Choroid plexus epithelial cell (primary cell): ENCODE data around the gene SECTM1.

Experiments used
- DNase-seq: peaks from one replicate; pipeline ENCODE4 v3.0.0-alpha.2; 2010; ENCODE audit warnings: low read depth
- H3K4me3 ChIP-seq: 2 replicates; pipeline ENCODE4 v1.5.1; 2011; ENCODE audit warnings: low read depth, mild to moderate bottlenecking, control low read depth, low read length, moderate library complexity
- TF ChIP-seq, protein P1 (sequence below): conservative IDR thresholded peaks from 2 replicates; pipeline ENCODE4 v1.5.1; 2011; ENCODE audit warnings: low read depth, mild to moderate bottlenecking, control low read depth, inconsistent platforms, low read length, moderate library complexity

SECTM1 gene

GRCh38 chr17:82302991-82303943, 30.3 kb downstream of the SECTM1 start:
- no peak for DNase-seq
- no peak overlapping the region for H3K4me3 ChIP-seq
- TF ChIP-seq, protein P1, sequence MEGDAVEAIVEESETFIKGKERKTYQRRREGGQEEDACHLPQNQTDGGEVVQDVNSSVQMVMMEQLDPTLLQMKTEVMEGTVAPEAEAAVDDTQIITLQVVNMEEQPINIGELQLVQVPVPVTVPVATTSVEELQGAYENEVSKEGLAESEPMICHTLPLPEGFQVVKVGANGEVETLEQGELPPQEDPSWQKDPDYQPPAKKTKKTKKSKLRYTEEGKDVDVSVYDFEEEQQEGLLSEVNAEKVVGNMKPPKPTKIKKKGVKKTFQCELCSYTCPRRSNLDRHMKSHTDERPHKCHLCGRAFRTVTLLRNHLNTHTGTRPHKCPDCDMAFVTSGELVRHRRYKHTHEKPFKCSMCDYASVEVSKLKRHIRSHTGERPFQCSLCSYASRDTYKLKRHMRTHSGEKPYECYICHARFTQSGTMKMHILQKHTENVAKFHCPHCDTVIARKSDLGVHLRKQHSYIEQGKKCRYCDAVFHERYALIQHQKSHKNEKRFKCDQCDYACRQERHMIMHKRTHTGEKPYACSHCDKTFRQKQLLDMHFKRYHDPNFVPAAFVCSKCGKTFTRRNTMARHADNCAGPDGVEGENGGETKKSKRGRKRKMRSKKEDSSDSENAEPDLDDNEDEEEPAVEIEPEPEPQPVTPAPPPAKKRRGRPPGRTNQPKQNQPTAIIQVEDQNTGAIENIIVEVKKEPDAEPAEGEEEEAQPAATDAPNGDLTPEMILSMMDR, result no peak

GRCh38 chr17:82302568-82302963, 31.0 kb downstream of the SECTM1 start:
- no peak for DNase-seq
- H3K4me3 ChIP-seq, result no peak overlapping the region
- TF ChIP-seq, protein P1, result no peak

GRCh38 chr17:82301916-82302567, 31.5 kb downstream of the SECTM1 start:
- DNase-seq, result no peak
- H3K4me3 ChIP-seq, result no peak overlapping the region
- TF ChIP-seq, protein P1, result no peak

DNA sequence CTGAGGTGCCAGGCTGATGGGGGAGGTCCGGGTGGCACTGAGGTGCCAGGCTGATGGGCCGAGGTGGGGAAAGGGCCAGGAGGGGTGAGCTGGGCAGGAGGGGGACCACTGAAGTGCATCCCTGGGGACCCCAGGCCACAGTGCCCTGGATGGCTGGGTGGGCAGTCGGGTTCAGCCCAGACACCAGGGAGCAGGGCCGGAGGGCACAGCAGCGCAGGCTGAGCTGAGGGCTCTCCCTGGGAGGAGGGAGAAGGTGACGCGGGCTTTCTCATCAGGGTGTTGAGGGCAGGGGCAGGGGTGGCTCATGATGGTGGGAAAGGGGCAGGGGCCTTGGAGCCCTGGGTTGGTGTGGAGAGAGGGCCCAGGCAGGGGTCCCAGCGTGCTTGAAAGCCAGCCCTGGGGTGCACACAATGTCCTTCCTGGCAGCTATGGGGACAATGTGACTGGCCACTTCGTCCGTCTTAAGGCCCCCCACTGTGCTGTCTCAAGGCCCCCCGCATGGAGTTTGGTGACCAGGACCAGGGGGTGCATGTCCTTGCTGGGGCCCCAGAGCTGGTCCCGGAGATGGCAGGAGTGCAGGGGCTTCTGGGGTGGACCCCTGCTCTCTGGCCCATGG, 32.2 kb downstream of the SECTM1 start:
- no peak overlapping the region for H3K4me3 ChIP-seq
- DNase-seq, result no peak
- TF ChIP-seq, protein P1, result no peak

- H3K4me3 ChIP-seq, result no peak overlapping the region
- DNase-seq, result peak; percentile 52
- TF ChIP-seq, protein P1, result peak; percentile 77
Measured at GRCh38 chr17:82300707-82301270, 32.8 kb downstream of the SECTM1 start.

GRCh38 chr17:82300228-82300627, 33.3 kb downstream of the SECTM1 start:
- no peak for DNase-seq
- H3K4me3 ChIP-seq, result no peak overlapping the region
- TF ChIP-seq, protein P1, result no peak
